Testis (tissue), 2 donors: Measurements from ENCODE around the gene CSNK2A2.

ENCODE experiments used
- POLR2A ChIP-seq: fragments of 450-650 bp; IDR thresholded peaks from one replicate; pipeline ENCODE4 v1.6.1; 2017; ENCODE audit warnings: antibody characterized with exemption, mild to moderate bottlenecking, moderate library complexity
- TF ChIP-seq, protein P1 (sequence below), 3 experiments: fragments of 450-650 bp in 2 of 3; fragments of 200-600 bp in 1 of 3; sonication (generic) in 1 of 3; IDR thresholded peaks; one replicate each; pipeline ENCODE4 v1.5.1; 2016 to 2019; ENCODE audit warnings: antibody characterized with exemption in 3 of 3, mild to moderate bottlenecking in 2 of 3, moderate library complexity in 1 of 3

DNA sequence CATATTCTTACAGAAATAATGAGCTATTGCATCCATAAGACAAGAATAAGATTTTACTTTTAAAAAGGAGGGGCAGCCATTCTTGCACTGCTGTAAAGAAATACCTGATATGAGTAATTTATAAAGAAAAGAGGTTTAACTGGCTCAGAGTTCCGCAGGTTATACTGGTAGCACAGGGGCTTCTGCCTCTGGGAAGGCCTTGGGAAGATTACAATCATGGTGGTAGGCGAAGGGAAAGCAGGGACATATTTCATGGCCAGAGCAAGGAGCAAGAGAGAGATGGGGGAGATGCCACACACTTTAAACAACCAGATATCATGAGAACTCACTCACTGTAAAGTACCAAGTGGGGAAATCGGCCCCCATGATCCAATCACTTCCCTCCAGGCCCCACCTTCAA is 20.9 kb upstream of the CSNK2A2 start:
- no peak for TF ChIP-seq POLR2A
- TF ChIP-seq, protein P1, sequence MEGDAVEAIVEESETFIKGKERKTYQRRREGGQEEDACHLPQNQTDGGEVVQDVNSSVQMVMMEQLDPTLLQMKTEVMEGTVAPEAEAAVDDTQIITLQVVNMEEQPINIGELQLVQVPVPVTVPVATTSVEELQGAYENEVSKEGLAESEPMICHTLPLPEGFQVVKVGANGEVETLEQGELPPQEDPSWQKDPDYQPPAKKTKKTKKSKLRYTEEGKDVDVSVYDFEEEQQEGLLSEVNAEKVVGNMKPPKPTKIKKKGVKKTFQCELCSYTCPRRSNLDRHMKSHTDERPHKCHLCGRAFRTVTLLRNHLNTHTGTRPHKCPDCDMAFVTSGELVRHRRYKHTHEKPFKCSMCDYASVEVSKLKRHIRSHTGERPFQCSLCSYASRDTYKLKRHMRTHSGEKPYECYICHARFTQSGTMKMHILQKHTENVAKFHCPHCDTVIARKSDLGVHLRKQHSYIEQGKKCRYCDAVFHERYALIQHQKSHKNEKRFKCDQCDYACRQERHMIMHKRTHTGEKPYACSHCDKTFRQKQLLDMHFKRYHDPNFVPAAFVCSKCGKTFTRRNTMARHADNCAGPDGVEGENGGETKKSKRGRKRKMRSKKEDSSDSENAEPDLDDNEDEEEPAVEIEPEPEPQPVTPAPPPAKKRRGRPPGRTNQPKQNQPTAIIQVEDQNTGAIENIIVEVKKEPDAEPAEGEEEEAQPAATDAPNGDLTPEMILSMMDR (IDR thresholded peaks at IDR 0.05) = no peak
